ENCODE measurements around the gene APOBEC3G.

The APOBEC3G gene

DNA sequence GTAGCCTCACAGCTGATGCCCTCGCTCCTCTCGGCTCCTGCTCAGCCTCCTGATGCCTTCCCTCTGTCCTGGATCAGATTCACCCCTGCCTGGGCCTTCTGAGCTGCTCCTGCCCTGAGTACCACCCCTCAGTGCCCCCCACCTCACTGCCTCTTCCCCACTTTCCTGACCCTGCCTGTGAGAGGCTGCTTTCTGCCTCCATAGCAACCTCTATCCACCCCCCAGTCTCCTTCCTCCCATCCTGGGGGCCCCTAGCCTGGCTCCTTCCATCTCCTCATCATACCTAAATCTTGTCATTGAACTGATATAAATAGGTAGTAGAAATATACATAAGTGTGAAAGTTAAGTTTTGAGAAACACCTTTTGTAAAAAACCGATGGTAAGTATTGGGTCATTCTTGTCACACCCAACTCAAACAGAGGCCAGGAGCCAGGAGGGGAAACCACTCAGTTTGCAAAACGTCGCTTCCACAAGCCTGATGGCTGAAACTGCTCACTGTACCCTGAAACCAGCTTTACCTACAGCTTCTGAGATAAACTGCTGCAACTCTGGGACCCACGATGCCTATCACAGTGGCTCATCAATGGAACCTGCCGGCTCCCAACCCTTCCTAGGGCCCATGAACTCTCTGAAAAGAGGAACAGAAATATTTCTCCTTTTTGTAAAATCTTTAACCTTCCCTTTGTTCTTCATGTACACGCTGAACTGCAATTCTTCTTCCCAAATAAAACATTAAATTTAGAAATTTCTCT, 15.2 kb downstream of the APOBEC3G start:
- DNase-seq: no peak

- no peak for DNase-seq
These were observed 17.8 kb downstream of the APOBEC3G start for GRCh38 chr22:39094717-39095389.

DNA sequence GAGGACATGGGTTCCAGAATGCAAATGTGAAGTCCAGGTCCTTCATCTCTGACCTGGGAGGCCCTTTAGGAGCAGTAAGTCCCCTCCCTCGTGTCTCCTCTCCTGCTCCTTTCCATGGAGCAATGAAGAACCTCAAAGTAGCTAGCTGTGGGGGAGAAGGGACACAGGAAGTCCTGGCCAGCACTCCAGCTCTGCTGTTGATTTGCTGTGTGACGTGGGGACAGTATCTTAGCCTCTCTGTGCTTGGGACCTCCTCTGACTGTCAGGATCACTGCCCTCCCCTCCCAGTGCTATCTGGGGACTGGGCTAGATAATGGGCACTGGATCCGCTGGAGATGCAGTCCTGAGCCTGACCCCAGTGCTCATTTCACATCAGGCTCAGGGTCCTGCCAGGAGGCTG, 18.9 kb downstream of the APOBEC3G start:
- no peak for DNase-seq

- no peak for DNase-seq
These were observed 20.3 kb downstream of the APOBEC3G start, which contains the start of gene APOBEC3H for GRCh38 chr22:39097098-39098020. Gene APOBEC3H (plus strand): TSS chr22:39097244. CDS start chr22:39100279, 3,035 bp downstream.

DNA sequence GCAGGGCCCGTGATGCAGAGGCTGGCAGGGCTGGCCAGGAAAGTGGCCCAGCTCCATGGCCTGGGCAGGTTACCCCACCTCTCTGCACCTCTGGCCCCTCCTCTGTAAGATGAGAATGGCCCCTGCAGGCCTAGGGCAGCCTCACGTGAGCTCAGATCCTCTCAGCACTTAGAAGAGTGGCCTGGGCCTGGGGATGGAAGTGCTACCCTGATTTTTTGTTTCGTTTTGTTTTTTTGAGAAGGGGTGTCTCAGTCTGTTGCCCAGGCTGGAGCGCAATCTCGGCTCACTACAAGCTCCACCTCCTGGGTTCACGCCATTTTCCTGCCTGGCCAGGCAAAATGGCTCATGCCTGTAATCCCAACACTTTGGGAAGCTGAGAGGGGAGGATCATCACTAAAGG, 21.0 kb downstream of the APOBEC3G start:
- no peak for DNase-seq

GRCh38 chr22:39098576-39098975, 21.5 kb downstream of the APOBEC3G start:
- DNase-seq: no peak

- DNase-seq: no peak
These were observed 24.2 kb downstream of the APOBEC3G start for GRCh38 chr22:39101226-39101625.

DNA sequence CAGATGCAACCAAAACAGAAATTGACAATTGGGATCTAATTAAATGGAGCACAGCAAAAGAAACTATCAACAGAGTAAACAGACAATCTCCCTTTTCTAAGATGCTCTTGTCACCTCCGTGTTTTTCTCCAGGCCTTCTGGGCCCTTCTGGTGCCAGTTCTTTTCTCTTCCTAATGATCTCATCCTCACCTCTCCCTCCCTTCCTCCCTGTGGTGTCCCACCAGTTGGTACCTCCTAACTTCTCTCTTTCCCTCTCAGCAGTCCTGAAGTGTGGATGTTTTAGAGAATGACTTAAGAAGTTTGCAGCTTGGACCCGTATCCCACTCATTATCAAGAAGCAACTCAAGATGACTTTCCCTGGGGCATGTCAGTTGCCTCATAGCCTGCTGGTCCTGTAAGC, 26.4 kb downstream of the APOBEC3G start:
- DNase-seq: no peak

- DNase-seq: no peak
These were observed 29.3 kb downstream of the APOBEC3G start for GRCh38 chr22:39106326-39106725.

GRCh38 chr22:39108487-39108886, 31.4 kb downstream of the APOBEC3G start:
- DNase-seq: no peak

DNA sequence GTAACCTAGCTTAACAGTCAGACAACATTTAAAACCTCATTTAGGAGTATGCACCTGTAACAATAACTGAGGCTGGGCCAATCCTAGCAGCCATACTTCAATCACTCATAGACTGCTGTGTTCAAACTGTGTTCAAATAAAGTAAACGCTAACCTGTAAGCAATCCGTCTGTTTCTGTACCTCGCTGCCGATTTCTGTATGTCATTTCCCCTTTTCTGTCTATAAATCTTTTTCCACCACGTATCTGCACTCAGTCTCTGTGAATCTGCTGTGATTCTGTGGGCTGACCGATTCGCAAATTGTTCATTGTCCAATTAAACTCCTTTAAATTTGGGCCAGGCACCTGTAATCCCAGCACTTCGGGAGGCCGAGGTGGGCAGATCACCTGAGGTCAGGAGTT, 32.3 kb downstream of the APOBEC3G start:
- DNase-seq: no peak

GRCh38 chr22:39110631-39111561, 33.8 kb downstream of the APOBEC3G start:
- DNase-seq: no peak

- no peak for DNase-seq
These were observed 37.0 kb downstream of the APOBEC3G start for GRCh38 chr22:39114112-39114511.

- no peak for DNase-seq
These were observed 38.5 kb downstream of the APOBEC3G start for GRCh38 chr22:39115570-39115969.

- no peak for DNase-seq
These were observed 39.0 kb downstream of the APOBEC3G start for GRCh38 chr22:39115977-39116621.

DNA sequence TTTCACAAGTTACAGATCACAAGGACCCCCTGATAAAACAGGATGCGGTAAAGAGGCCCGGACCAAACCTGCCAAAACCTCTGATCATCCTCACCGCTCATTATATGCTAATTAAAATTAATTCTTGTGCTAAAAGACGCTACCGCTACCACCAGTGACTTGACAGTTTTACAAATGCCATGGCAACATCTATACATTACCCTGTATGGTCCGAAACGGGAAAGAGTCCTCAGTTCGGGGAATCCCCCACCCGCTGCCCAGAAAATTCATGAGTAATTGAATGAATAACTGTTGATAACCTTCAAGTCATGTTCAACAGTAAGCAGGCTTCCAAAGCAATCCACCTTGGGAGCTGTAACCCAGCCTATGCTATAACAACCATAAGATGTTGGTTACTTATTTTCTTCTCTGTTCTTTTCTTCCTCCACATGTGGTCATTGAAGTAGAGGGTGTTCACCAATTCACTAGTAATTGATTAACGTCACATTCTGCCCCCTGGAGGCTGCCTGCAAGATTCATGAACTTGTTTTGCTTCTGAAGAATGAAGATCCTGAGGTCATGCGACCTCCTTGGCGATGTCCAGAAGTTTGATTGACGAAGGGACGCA, 40.6 kb downstream of the APOBEC3G start:
- no peak for DNase-seq

DNA sequence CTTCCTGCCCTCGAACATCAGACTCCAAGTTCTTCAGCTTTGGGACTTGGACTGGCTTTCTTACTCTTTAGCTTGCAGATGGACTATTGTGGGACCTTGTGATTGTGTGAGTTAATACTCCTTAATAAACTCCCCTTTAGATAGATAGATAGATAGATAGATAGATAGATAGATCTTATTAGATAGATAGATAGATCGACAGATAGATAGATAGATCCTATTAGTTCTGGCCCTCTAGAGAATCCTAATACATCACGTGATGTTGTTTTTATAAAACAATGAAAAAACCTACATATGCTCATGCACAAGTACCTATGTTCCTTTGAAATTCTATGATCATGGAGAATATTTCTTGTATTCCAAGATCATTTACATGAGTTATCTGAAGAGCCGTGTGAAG, 43.9 kb downstream of the APOBEC3G start:
- DNase-seq: no peak

DNA sequence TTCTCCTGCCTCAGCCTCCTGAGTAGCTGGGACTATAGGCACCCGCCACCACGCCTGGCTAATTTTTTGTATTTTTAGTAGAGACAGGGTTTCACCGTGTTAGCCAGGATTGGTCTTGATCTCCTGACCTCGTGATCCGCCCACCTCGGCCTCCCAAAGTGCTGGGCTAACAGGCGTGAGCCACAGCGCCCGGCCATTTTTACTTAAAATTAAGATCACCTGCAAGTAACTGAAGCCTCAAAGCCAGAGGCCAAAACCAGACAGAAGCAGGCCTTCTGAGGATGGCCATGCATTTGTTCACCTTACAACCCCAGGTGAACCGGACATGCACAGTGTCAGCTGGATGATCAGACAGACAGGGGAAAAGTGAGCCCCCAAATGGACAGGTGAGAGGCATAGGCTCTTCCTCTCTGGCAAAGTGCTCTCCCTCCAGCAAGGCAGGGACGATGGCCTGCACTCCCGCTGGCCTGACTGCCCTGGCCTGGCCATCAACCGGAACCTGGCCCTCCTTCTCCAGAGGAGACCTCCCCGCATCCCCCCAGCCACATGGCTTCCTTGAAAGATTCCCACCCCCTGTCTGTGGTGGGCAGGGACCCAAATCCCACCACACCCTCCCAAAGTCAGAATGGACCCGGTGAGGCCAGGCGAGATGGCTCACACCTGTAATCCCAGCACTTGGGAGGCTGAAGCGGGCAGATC, 45.8 kb downstream of the APOBEC3G start:
- DNase-seq: no peak

GRCh38 chr22:39123751-39124581, 46.9 kb downstream of the APOBEC3G start:
- DNase-seq: peak; percentile 36

- no peak for DNase-seq
These were observed 48.5 kb downstream of the APOBEC3G start for GRCh38 chr22:39125622-39126021.
